Ovary (tissue), 9 donors: Measurements from ENCODE around the gene TARM1. TPM values are rescaled to one million over a fixed set of nuclear protein-coding genes. Genes with fewer than 3 reads are reported as not detected.

Experiments used
- DNase-seq, 5 donors: peaks; one replicate each; pipeline ENCODE4 v3.0.0-alpha.2; 2019 to 2020
- H3K27ac ChIP-seq, 2 donors: fragments of 200-600 bp; one replicate each; pipeline versions ENCODE4 v1.5.1 to v1.8.0; 2019 to 2022
- H3K27me3 ChIP-seq: fragments of 200-600 bp; one replicate; pipeline ENCODE4 v1.8.0; 2022
- H3K36me3 ChIP-seq: fragments of 200-600 bp; sonication (generic); one replicate; pipeline ENCODE4 v1.5.1; 2019
- H3K4me1 ChIP-seq: one replicate; pipeline ENCODE4 v1.8.1; 2013; ENCODE audit warnings: mild to moderate bottlenecking, moderate library complexity; ENCODE audit not compliant: insufficient read depth
- H3K4me3 ChIP-seq: fragments of 200-600 bp; sonication (generic); one replicate; pipeline ENCODE4 v1.5.1; 2017
- H3K9me3 ChIP-seq, 2 donors: fragments of 200-600 bp in 1 of 2; sonication (generic) in 1 of 2; one replicate each; pipeline versions ENCODE4 v1.5.1 to v1.8.1; 2013 to 2019; ENCODE audit warnings: mild to moderate bottlenecking in 1 of 2, moderate library complexity in 1 of 2
- CTCF ChIP-seq, 3 donors: fragments of 450-650 bp in 2 of 3; fragments of 200-600 bp in 1 of 3; IDR thresholded peaks; one replicate each; pipeline versions ENCODE4 v1.5.1 to v1.8.0; 2016 to 2022; ENCODE audit warnings: antibody characterized with exemption in 3 of 3, mild to moderate bottlenecking in 1 of 3
- EP300 ChIP-seq: sonication (generic); formaldehyde crosslinking; IDR thresholded peaks from one replicate; pipeline ENCODE4 v1.6.1; 2017; ENCODE audit warnings: antibody characterized with exemption
- POLR2A ChIP-seq: fragments of 450-650 bp; IDR thresholded peaks from one replicate; pipeline ENCODE4 v1.6.1; 2017; ENCODE audit warnings: antibody characterized with exemption, mild to moderate bottlenecking, moderate library complexity
- WGBS, 3 donors: extraction: QIAGEN DNeasy Blood & Tissue Kit in 1 of 3; methylation state at CpG; one replicate each; pipeline versions ENCODE4 v1.1.5 to v1.1.7; 2013 to 2017; 5-methylcytosine and 5-hydroxymethylcytosine counted together
- intact Hi-C, 4 donors: fragments of 100-400 bp; cut with DNase I; formaldehyde crosslinking; loops; one replicate each; pipeline versions ENCODE4 v1.11.0 to v1.15.1; 2022 to 2023
- polyA plus RNA-seq, 2 donors: library from polyadenylated mRNA; stranded (reverse); fragments of 200-250 nt in 1 of 2; fragments of 350-450 nt in 1 of 2; fragmentation: Illumina TruSeq in 1 of 2; extraction: RNeasy Lipid Tissue Mini Kit (QIAGEN cat#74804) in 1 of 2; gene quantifications; one replicate each; pipeline ENCODE4 v1.2.3, GENCODE V29; 2013 to 2014
- total RNA-seq, 7 donors: library from RNA; depleted of rRNA in 2 of 7; stranded (reverse); fragments of >200 nt in 2 of 7; fragmentation: NEBNext Ultra II Directional in 3 of 7; extraction: Animal tissue kit (Norgen Biotek cat#: 25700) in 3 of 7; gene quantifications; one replicate each; pipeline versions ENCODE4 v1.1.0 to v1.2.4, GENCODE V29; 2016 to 2023
- donor health status: DM: no; HTN: no; CAD: no; lungs with moderate emphysema.
- donor health status: DM: no; HTN: no; CAD: no.
- donor health status: Bipolar disorder and iron deficiency.
- donor health status: DM: yes; HTN: yes; CAD: no.
- donor health status: DM: no; HTN: no; CAD: no.
- donor health status: DM: yes; HTN: yes; CAD: no.

Gene TARM1
- total and polyA plus RNA-seq, 9 donors = not detected

GRCh38 chr19:54094426-54095000 is 13.3 kb upstream of the TARM1 start:
- no peak for TF ChIP-seq POLR2A
- TF ChIP-seq CTCF (IDR thresholded peaks at IDR 0.05) = no peak
- TF ChIP-seq EP300 = no peak
- H3K36me3 ChIP-seq = no peaks in the 10 kb centered on the region
- intact Hi-C loops = no loop called here
- H3K4me3 ChIP-seq = no peak overlapping the region
- H3K4me1 ChIP-seq = peaks cover 7% of the 10 kb centered on the region
- WGBS, 3 donors = 80 to 89% (median 83%) methylated on average over 17 of the region's 17 CpGs
- DNase-seq = no peak
- no peak overlapping the region for H3K27ac ChIP-seq
- peaks cover 0 to 3% of the 10 kb centered on the region in 2 donors for H3K9me3 ChIP-seq
- no peaks in the 10 kb centered on the region for H3K27me3 ChIP-seq

GRCh38 chr19:54084410-54084809 is 3.2 kb upstream of the TARM1 start:
- Histone ChIP-seq H3K27me3 (no peaks in the 10 kb centered on the region), H3K27ac (no peak overlapping the region), H3K4me3 (no peak overlapping the region), H3K9me3 (no peaks in the 10 kb centered on the region), H3K36me3 (no peaks in the 10 kb centered on the region), H3K4me1 (no peaks in the 10 kb centered on the region)
- intact Hi-C loops = no loop called here
- DNase-seq = no peak
- 76 to 87% (median 84%) methylated on average over 3 of the region's 3 CpGs for WGBS, 3 donors
- no peak for TF ChIP-seq CTCF (IDR thresholded peaks at IDR 0.05)
- TF ChIP-seq EP300 = no peak
- TF ChIP-seq POLR2A = no peak

- Histone ChIP-seq H3K36me3 (no peaks in the 10 kb centered on the region), H3K27ac (no peak overlapping the region), H3K27me3 (no peaks in the 10 kb centered on the region), H3K4me3 (no peak overlapping the region), H3K9me3 (no peaks in the 10 kb centered on the region), H3K4me1 (no peaks in the 10 kb centered on the region)
- WGBS, 3 donors = 69 to 81% (median 70%) methylated on average over 5 of the region's 5 CpGs
- intact Hi-C loops = no loop called here
- DNase-seq = no peak
- TF ChIP-seq POLR2A (no peak), EP300 (no peak), CTCF (IDR thresholded peaks at IDR 0.05) (no peak)
Observed at GRCh38 chr19:54077334-54077733, 3.8 kb downstream of the TARM1 start.

GRCh38 chr19:54074851-54075250 is 6.3 kb downstream of the TARM1 start:
- WGBS, 3 donors = 73 to 83% (median 75%) methylated on average over 9 of the region's 9 CpGs
- no peaks in the 10 kb centered on the region for H3K27me3 ChIP-seq
- intact Hi-C loops = loop anchor here in 1 of 4 donors (5.0 kb wide), 1 partner anchor 1487 kb away; no protein-coding TSS in a partner anchor
- no peaks in the 10 kb centered on the region for H3K4me1 ChIP-seq
- no peak overlapping the region for H3K4me3 ChIP-seq
- H3K9me3 ChIP-seq = no peaks in the 10 kb centered on the region
- no peak for DNase-seq
- no peak for TF ChIP-seq CTCF (IDR thresholded peaks at IDR 0.05)
- no peaks in the 10 kb centered on the region for H3K36me3 ChIP-seq
- H3K27ac ChIP-seq = no peak overlapping the region
